A549 (cell line): Measurements from ENCODE around the gene AP3S2. TPM values are rescaled to one million over a fixed set of nuclear protein-coding genes. Genes with fewer than 3 reads are reported as not detected.

ENCODE experiments used
- ATAC-seq, 2 experiments: fragments of 200-7000 bp in 1 of 2; fragments of >200 bp in 1 of 2; cut with Nextera tagmentation in 1 of 2; cut with Tn5 transposase in 1 of 2; 3 replicates each; pipeline versions ENCODE4 v1.8.0 to v1.9.1; 2018 to 2020; ENCODE audit warnings: mild to moderate bottlenecking in 1 of 2, moderate library complexity in 1 of 2
- CTCF ChIA-PET: fragments of 300-600 bp; sonication (Branson Sonifier 250); formaldehyde crosslinking; extraction: SDS; loops from one replicate; lab custom pipeline; 2021; ENCODE audit warnings: antibody characterized with exemption, inconsistent platforms; lab: Yijun Ruan, JAX
- POLR2A ChIA-PET: fragments of 350-600 bp; formaldehyde crosslinking; extraction: SDS; loops from one replicate; lab custom pipeline; 2021; ENCODE audit warnings: antibody characterized with exemption, inconsistent platforms; lab: Yijun Ruan, JAX
- DNase-seq, 2 experiments: peaks; one replicate each; pipeline versions ENCODE4 v3.0.0 to v3.0.0-alpha.2; 2011 to 2016; ENCODE audit warnings: low read depth in 1 of 2, low spot score in 1 of 2
- FAIRE-seq: peaks from 2 replicates; lab custom pipeline; 2011; peaks lifted over from hg19 to GRCh38; lab: Jason Lieb, UNC
- H3K27ac ChIP-seq, 2 experiments: fragments of >200 bp; sonication (Bioruptor Twin); formaldehyde crosslinking; 3 replicates each; pipeline ENCODE4 v1.5.1; 2016 to 2017
- H3K4me1 ChIP-seq: fragments of >200 bp; sonication (Bioruptor Twin); formaldehyde crosslinking; 3 replicates; pipeline ENCODE4 v1.6.1; 2016
- H3K4me2 ChIP-seq: fragments of >200 bp; sonication (Bioruptor Twin); formaldehyde crosslinking; 3 replicates; pipeline ENCODE4 v1.6.1; 2016
- H3K4me3 ChIP-seq: fragments of >200 bp; sonication (Bioruptor Twin); formaldehyde crosslinking; 3 replicates; pipeline ENCODE4 v1.5.1; 2016
- H3K9me3 ChIP-seq: fragments of >200 bp; sonication (Bioruptor Twin); formaldehyde crosslinking; 3 replicates; pipeline ENCODE4 v1.6.1; 2016
- BCL3 ChIP-seq: fragments of >200 bp; sonication (Bioruptor Twin); formaldehyde crosslinking; IDR thresholded peaks from 3 replicates; pipeline ENCODE4 v1.6.1; 2016
- BHLHE40 ChIP-seq: IDR thresholded peaks from 2 replicates; pipeline ENCODE4 v1.6.1; 2012; ENCODE audit warnings: low read depth, low read length, inconsistent platforms
- CBX2 ChIP-seq: fragments of 200-600 bp; sonication (generic); IDR thresholded peaks from 2 replicates; pipeline ENCODE4 v1.6.1; 2016; ENCODE audit warnings: low read depth, mild to moderate bottlenecking, borderline replicate concordance
- CBX8 ChIP-seq: fragments of 200-600 bp; sonication (generic); IDR thresholded peaks from 2 replicates; pipeline ENCODE4 v1.6.1; 2016
- CHD2 ChIP-seq: fragments of 150-350 bp; IDR thresholded peaks from 2 replicates; pipeline ENCODE4 v1.6.1; 2014; ENCODE audit warnings: low read length; ENCODE audit not compliant: partially characterized antibody
- EHF ChIP-seq: fragments of 250-450 bp; sonication (Bioruptor Pico); IDR thresholded peaks from 2 replicates; pipeline ENCODE4 v1.5.0; 2020; ENCODE audit warnings: mild to moderate bottlenecking
- EHMT2 ChIP-seq: fragments of 200-600 bp; sonication (generic); IDR thresholded peaks from 2 replicates; pipeline ENCODE4 v1.6.1; 2016; ENCODE audit warnings: antibody characterized with exemption, low read depth, mild to moderate bottlenecking, moderate library complexity
- EP300 ChIP-seq, 2 experiments: fragments of >200 bp; sonication (Bioruptor Twin); formaldehyde crosslinking; IDR thresholded peaks; 2 replicates in 1 of 2; 3 replicates in 1 of 2; pipeline ENCODE4 v1.6.1; 2016 to 2017
- HDAC2 ChIP-seq: fragments of 200-600 bp; sonication (generic); IDR thresholded peaks from 2 replicates; pipeline ENCODE4 v1.6.1; 2016
- HEYL ChIP-seq: fragments of 250-450 bp; sonication (Bioruptor Pico); IDR thresholded peaks from 2 replicates; pipeline ENCODE4 v1.8.0; 2021; ENCODE audit warnings: mild to moderate bottlenecking, moderate library complexity
- HOXB5 ChIP-seq: fragments of 250-450 bp; sonication (Bioruptor Pico); IDR thresholded peaks from 2 replicates; pipeline ENCODE4 v1.5.0; 2020; ENCODE audit warnings: mild to moderate bottlenecking, moderate library complexity
- KDM1A ChIP-seq: fragments of 200-600 bp; sonication (generic); IDR thresholded peaks from 2 replicates; pipeline ENCODE4 v1.6.1; 2016; ENCODE audit warnings: low read depth, mild to moderate bottlenecking
- MAFK ChIP-seq: fragments of 450-650 bp; IDR thresholded peaks from 2 replicates; pipeline ENCODE4 v1.6.1; 2014; ENCODE audit not compliant: partially characterized antibody
- MAZ ChIP-seq: fragments of 150-350 bp; IDR thresholded peaks from 2 replicates; pipeline ENCODE4 v1.6.1; 2014; ENCODE audit warnings: antibody characterized with exemption, low read depth, low read length, borderline replicate concordance
- NFE2L2 ChIP-seq: fragments of 150-350 bp; conservative IDR thresholded peaks from 2 replicates; pipeline ENCODE4 v1.6.1; 2014; ENCODE audit warnings: low read length
- PHF8 ChIP-seq: fragments of 200-600 bp; sonication (generic); IDR thresholded peaks from 2 replicates; pipeline ENCODE4 v1.6.1; 2016; ENCODE audit warnings: low read depth, mild to moderate bottlenecking, antibody characterized with exemption, moderate library complexity, borderline replicate concordance
- RAD21 ChIP-seq, 2 experiments: fragments of >200 bp in 1 of 2; sonication (Bioruptor Twin) in 1 of 2; formaldehyde crosslinking in 1 of 2; IDR thresholded peaks in 1 of 2; conservative IDR thresholded peaks in 1 of 2; 2 replicates in 1 of 2; 3 replicates in 1 of 2; pipeline ENCODE4 v1.6.1; 2012 to 2018; ENCODE audit warnings: inconsistent platforms in 1 of 2
- RARB ChIP-seq: fragments of 250-450 bp; sonication (Bioruptor Pico); IDR thresholded peaks from 2 replicates; pipeline ENCODE4 v1.8.0; 2021; ENCODE audit warnings: mild to moderate bottlenecking, moderate library complexity
- RCOR1 ChIP-seq: fragments of 150-350 bp; IDR thresholded peaks from 2 replicates; pipeline ENCODE4 v1.6.1; 2014; ENCODE audit warnings: antibody characterized with exemption, low read length, low read depth
- REST ChIP-seq: fragments of 200-600 bp; sonication (generic); IDR thresholded peaks from 2 replicates; pipeline ENCODE4 v1.6.1; 2016; ENCODE audit warnings: antibody characterized with exemption, mild to moderate bottlenecking, moderate library complexity
- RFX5 ChIP-seq: fragments of 450-650 bp; IDR thresholded peaks from 2 replicates; pipeline ENCODE4 v1.7.1; 2014; ENCODE audit warnings: antibody characterized with exemption, mild to moderate bottlenecking, moderate library complexity
- SMC3 ChIP-seq: fragments of >200 bp; sonication (Bioruptor Twin); formaldehyde crosslinking; IDR thresholded peaks from 3 replicates; pipeline ENCODE4 v1.6.1; 2018; ENCODE audit warnings: inconsistent platforms
- USF2 ChIP-seq: fragments of 450-650 bp; IDR thresholded peaks from 2 replicates; pipeline ENCODE4 v1.6.1; 2014; ENCODE audit warnings: antibody characterized with exemption
- ZSCAN20 ChIP-seq: fragments of 250-450 bp; sonication (Bioruptor Pico); IDR thresholded peaks from 2 replicates; pipeline ENCODE4 v1.8.0; 2022; ENCODE audit warnings: mild to moderate bottlenecking, moderate library complexity
- WGBS: methylation state at CpG from one replicate; pipeline ENCODE4 v1.1.6; 2017; ENCODE audit errors: missing lambda C conversion rate; 5-methylcytosine and 5-hydroxymethylcytosine counted together
- polyA plus RNA-seq, 4 experiments: library from polyadenylated mRNA; depleted of rRNA in 3 of 4; stranded (reverse); fragments of >200 nt; fragmentation: RNase III in 1 of 4; extraction: RNeasy Plus Mini Kit Qiagen cat#74134 plus additional on column Dnase treatment in 1 of 4; gene quantifications; 2 replicates in 3 of 4; 3 replicates in 1 of 4; pipeline ENCODE4 v1.2.3, GENCODE V29; 2011 to 2017
- TF ChIP-seq, protein P1 (sequence below): fragments of >200 bp; sonication (Bioruptor Twin); formaldehyde crosslinking; IDR thresholded peaks from 3 replicates; pipeline ENCODE4 v1.5.1; 2016
- TF ChIP-seq, protein P2 (sequence below): fragments of 250-450 bp; sonication (Bioruptor Pico); IDR thresholded peaks from 2 replicates; pipeline ENCODE4 v1.5.0; 2020; ENCODE audit warnings: low read depth, mild to moderate bottlenecking, moderate library complexity
- TF ChIP-seq, protein P3 (sequence below): IDR thresholded peaks from 2 replicates; pipeline ENCODE4 v1.6.1; 2012

The AP3S2 gene
- polyA plus RNA-seq, 2 of the 4 experiments (the other 2 are of a cell fraction), result 85.1 to 85.9 TPM

DNA sequence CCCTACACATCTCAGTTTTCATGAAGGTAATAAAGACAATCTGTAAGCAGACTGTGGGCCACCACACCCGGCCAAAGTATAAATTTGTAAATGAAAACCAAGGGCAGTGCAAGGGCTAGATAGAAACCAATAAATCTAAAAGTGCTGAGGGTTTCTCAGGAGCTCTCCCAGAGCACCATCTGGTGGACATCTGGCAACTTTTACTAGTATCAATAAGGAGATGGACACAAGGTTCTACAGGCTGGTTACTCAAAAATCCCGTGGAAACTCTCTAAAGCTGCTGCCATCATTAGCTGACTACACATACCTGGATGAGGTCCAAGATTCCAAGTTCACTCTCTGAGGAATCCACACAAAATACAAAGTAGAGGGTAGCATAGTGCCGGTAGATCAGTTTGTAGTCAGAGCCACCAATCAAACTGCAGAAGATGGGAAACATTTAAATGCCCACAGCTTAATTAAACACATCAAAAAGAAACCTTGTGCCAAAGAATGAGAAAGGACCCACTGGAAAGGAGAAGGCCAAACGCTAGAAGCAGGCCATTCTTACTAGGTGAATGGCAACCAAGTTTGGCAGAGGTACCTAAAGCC lies 5.5 kb downstream of the AP3S2 start:
- ATAC-seq, result peak; percentile 90
- TF ChIP-seq EHF (CRISPR knock-in tag), result no peak
- TF ChIP-seq HDAC2, result no peak
- no peak for TF ChIP-seq ZSCAN20 (CRISPR knock-in tag)
- no peak for TF ChIP-seq BHLHE40
- peak; percentile 76 to 84 for TF ChIP-seq RAD21 (conservative IDR thresholded peaks at IDR 0.05 in 1 of 2, IDR thresholded peaks at IDR 0.05 in 1 of 2)
- TF ChIP-seq, protein P1, sequence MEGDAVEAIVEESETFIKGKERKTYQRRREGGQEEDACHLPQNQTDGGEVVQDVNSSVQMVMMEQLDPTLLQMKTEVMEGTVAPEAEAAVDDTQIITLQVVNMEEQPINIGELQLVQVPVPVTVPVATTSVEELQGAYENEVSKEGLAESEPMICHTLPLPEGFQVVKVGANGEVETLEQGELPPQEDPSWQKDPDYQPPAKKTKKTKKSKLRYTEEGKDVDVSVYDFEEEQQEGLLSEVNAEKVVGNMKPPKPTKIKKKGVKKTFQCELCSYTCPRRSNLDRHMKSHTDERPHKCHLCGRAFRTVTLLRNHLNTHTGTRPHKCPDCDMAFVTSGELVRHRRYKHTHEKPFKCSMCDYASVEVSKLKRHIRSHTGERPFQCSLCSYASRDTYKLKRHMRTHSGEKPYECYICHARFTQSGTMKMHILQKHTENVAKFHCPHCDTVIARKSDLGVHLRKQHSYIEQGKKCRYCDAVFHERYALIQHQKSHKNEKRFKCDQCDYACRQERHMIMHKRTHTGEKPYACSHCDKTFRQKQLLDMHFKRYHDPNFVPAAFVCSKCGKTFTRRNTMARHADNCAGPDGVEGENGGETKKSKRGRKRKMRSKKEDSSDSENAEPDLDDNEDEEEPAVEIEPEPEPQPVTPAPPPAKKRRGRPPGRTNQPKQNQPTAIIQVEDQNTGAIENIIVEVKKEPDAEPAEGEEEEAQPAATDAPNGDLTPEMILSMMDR, result peak; percentile 79
- no peak for TF ChIP-seq PHF8
- peak; percentile 79 for TF ChIP-seq SMC3
- TF ChIP-seq BCL3, result no peak
- TF ChIP-seq, protein P2, sequence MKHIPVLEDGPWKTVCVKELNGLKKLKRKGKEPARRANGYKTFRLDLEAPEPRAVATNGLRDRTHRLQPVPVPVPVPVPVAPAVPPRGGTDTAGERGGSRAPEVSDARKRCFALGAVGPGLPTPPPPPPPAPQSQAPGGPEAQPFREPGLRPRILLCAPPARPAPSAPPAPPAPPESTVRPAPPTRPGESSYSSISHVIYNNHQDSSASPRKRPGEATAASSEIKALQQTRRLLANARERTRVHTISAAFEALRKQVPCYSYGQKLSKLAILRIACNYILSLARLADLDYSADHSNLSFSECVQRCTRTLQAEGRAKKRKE (CRISPR knock-in tag), result no peak
- no peak; the same call in 1 of the 2 replicates for TF ChIP-seq HOXB5 (CRISPR knock-in tag)
- no peak for TF ChIP-seq EHMT2
- TF ChIP-seq RCOR1, result no peak
- TF ChIP-seq MAZ, result no peak
- TF ChIP-seq HEYL (CRISPR knock-in tag), result no peak
- no peak for TF ChIP-seq CHD2
- TF ChIP-seq KDM1A, result no peak
- Histone ChIP-seq H3K4me1 (peaks cover 14% of the 10 kb centered on the region; the same call in 2 of the 3 replicates), H3K4me2 (no peak overlapping the region), H3K27ac (no peak overlapping the region), H3K9me3 (no peaks in the 10 kb centered on the region), H3K4me3 (no peak overlapping the region)
- CTCF ChIA-PET, result interaction anchor here (0.6 to 11.1 kb wide), 60 partner anchors 8 to 610 kb away, joined by 3 to 239 read pairs (median 4); partner anchors contain the start of genes ARPIN, CIB1, GDPGP1 and IDH2
- WGBS, result 42% methylated on average over 4 of the region's 4 CpGs
- FAIRE-seq, result peak; percentile 67
- POLR2A ChIA-PET, result interaction anchor here (1.0 kb wide), 1 partner anchor 127 kb away, joined by 3 read pairs; no protein-coding TSS in a partner anchor
- DNase-seq, result peak; percentile 44 to 69

DNA sequence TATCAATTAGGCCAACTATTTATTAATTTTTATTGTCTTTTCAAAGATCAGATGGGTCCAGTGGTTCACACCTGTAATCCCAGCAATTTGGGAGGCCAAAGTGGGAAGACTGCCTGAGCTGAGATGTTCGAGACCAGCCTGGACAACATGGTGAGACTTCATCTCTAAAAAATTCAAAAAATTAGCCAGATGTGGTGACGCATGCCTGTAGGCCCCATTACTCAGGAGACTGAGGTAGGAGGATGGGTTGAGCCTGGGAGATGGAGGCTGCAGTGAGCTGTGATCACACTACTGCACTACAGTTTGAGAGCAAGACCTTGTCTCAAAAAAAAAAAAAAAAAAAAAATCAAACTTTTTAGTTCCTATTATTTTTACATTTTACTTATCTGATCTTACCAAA lies 8.2 kb downstream of the AP3S2 start:
- no peak overlapping the region for H3K4me2 ChIP-seq
- no peaks in the 10 kb centered on the region for H3K9me3 ChIP-seq
- ChIA-PET POLR2A (no interaction called here), CTCF (interaction anchor here (0.9 to 11.1 kb wide), 6 partner anchors 10 to 213 kb away, joined by 4 to 239 read pairs (median 100); partner anchors contain the start of gene MESP1)
- H3K27ac ChIP-seq, result no peak overlapping the region
- H3K4me3 ChIP-seq, result no peak overlapping the region
- H3K4me1 ChIP-seq, result no peaks in the 10 kb centered on the region
- 94% methylated on average over 2 of the region's 2 CpGs for WGBS
- no peak for FAIRE-seq
- ATAC-seq, result no peak
- no peak for DNase-seq
- TF ChIP-seq MAFK (no peak), RARB (CRISPR knock-in tag) (no peak), CBX2 (no peak), REST (no peak), USF2 (no peak), EP300 (IDR thresholded peaks at IDR 0.05) (no peak), NFE2L2 (no peak), CBX8 (no peak), RFX5 (no peak), MAZ (no peak)
- TF ChIP-seq, protein P2 (CRISPR knock-in tag), result no peak
- TF ChIP-seq, protein P3, sequence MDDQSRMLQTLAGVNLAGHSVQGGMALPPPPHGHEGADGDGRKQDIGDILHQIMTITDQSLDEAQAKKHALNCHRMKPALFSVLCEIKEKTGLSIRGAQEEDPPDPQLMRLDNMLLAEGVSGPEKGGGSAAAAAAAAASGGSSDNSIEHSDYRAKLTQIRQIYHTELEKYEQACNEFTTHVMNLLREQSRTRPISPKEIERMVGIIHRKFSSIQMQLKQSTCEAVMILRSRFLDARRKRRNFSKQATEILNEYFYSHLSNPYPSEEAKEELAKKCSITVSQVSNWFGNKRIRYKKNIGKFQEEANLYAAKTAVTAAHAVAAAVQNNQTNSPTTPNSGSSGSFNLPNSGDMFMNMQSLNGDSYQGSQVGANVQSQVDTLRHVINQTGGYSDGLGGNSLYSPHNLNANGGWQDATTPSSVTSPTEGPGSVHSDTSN, result no peak
